Kidney glomerular epithelial cell (primary cell): ENCODE data around the gene GSTM4.

Experiments
- DNase-seq: peaks from one replicate; lab custom pipeline; 2025; lab: John Stamatoyannopoulos, UW

Gene GSTM4

DNA sequence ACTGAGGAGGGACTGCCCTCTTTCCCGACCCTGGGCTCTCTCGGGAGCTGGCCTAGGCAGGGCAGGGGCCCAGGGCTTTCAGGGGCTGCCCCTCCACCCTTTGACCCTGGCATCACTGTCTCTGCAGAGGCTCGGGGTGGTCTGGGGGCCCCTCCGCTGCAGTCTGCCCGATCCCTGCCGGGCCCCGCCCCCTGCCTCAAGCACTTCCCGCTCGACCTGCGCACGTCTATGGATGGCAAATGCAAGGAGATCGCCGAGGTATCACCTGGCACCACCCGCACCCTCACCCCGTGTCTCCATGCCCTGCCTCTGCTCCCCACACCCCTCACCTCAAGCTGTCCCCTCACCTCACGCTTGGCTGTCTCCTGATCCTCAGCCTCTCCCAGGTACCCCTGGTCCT is 30.7 kb upstream of the GSTM4 start:
- DNase-seq = no peak

DNA sequence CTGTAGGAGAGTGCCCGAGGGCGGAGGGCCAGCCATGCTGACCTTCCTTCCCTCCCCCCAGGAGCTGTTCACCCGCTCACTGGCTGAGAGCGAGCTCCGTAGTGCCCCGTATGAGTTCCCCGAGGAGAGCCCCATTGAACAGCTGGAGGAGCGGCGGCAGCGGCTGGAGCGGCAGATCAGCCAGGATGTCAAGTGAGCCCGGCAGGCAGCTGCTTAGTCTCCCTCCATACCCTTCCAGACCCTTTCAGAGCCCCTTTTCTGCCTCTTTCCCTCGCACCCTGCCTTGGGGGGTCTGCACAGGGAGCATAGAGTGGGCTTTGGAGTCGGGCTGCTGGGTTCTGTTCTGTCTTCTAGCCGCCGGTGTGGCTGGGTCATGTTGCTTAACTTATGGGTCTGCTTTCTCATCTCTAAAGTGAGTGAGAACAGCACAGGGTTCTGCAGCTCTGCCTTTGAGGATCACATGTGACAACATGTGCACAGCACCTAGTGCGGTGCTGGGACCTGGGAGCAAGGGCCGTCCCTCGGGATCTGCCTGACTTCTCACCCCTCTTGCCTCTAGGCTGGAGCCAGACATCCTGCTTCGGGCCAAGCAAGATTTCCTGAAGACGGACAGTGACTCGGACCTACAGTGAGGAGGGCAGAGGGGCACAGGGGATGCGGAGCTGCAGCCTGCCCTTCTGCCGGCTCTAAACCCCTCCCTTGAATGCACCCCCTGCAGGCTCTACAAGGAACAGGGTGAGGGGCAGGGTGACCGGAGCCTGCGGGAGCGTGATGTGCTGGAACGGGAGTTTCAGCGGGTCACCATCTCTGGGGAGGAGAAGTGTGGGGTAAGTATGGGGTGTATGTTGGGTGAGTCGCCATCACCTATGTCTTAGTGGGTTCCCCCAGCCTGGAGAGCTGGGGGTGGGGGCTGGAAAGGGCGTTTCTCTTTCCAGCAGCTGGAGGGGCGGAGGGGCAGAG is 30.0 kb upstream of the GSTM4 start:
- DNase-seq = no peak

DNA sequence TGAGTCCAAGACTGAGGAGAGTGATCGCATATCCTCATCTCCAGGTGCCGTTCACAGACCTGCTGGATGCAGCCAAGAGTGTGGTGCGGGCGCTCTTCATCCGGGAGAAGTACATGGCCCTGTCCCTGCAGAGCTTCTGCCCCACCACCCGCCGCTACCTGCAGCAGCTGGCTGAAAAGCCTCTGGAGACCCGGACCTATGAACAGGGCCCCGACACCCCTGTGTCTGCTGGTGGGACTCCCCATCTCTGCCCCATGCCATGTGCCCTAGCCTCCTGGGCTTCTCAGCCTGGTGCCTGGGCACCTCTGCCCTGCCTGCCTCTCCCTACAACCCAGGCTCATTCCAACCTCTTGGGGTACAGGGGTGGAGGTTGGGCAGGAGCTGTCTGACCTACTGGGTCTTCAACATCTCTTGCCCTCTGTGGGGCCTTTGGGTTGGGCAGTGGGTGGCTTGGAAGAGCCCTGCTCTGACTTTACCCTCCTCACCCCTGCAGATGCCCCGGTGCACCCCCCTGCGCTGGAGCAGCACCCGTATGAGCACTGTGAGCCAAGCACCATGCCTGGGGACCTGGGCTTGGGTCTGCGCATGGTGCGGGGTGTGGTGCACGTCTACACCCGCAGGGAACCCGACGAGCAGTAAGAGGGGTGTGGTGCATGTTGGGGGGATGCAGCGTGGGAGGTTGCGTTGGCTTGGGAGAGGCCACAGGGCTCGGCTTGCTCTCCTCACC is 29.1 kb upstream of the GSTM4 start:
- no peak for DNase-seq

DNA sequence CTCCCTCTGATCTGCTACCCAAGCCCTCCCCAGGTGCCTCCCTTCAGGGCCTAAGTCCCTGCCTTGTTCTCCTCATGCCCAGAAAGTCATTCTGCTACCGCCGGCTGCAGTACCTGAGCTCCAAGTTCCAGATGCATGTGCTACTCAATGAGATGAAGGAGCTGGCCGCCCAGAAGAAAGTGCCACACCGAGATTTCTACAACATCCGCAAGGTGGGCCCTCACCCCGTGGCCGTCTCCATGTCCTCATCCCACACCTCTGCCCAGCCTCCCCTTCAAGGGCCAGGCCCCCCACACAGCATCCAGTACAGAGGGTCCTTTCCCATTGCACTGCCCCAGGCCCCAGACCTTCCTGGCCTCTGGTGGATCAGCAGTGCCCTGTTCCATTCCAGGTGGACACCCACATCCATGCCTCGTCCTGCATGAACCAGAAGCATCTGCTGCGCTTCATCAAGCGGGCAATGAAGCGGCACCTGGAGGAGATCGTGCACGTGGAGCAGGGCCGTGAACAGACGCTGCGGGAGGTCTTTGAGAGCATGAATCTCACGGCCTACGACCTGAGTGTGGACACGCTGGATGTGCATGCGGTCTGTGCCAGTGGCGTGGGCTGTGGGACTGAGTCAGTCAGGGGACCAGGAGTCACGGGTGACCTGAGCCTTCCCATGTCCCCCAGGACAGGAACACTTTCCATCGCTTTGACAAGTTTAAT is 28.1 kb upstream of the GSTM4 start:
- DNase-seq = peak; percentile 92

DNA sequence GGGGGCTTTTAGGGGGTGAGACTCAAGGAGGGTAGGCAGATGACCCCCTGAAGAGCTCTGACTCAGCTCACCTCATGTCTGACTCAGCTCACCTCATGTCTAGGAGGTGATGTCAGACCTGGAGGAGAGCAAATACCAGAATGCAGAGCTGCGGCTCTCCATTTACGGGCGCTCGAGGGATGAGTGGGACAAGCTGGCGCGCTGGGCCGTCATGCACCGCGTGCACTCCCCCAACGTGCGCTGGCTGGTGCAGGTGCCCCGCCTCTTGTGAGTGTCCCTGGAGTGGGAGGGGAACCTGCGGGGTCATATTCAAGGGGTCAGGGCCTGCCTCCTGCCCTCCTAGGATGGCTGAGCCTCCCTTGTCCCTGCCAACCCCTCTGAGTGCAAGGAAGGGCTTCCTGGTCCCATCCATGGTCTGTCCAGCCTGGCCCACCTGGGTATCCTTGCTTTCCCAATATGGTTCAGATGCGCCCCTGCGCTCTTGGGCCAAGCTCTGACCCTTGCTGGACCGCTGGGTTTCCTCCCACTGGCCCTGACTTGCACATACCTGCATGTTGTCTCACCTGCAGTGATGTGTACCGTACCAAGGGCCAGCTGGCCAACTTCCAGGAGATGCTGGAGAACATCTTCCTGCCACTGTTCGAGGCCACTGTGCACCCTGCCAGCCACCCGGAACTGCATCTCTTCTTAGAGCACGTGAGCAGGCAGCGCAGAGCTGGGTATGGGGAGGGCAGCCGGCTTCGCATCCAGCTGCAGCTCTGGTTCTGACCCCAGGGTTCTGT is 27.2 kb upstream of the GSTM4 start:
- DNase-seq = peak; percentile 97

DNA sequence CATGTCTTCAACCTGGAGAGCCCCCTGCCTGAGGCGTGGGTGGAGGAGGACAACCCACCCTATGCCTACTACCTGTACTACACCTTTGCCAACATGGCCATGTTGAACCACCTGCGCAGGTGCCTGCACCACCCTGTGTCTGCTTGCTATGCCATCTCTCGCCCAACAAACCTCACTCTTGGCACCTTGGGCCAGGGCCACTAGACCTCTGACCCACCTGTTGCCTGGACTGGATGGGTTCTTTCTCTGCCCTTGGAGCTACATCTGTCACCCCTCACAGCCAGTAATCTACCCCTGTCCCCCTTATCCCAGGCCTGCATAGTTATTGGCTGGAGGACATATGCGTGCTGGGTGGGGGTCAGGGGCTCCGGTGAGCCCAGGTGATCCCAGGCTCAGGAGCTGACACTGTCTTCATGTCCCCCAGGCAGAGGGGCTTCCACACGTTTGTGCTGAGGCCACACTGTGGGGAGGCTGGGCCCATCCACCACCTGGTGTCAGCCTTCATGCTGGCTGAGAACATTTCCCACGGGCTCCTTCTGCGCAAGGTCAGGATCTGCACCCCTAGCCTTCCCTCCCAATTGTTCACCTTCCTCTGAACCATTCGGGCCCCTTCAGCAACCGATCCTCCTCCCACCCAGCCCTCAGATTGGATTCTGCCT is 26.4 kb upstream of the GSTM4 start:
- no peak for DNase-seq

DNA sequence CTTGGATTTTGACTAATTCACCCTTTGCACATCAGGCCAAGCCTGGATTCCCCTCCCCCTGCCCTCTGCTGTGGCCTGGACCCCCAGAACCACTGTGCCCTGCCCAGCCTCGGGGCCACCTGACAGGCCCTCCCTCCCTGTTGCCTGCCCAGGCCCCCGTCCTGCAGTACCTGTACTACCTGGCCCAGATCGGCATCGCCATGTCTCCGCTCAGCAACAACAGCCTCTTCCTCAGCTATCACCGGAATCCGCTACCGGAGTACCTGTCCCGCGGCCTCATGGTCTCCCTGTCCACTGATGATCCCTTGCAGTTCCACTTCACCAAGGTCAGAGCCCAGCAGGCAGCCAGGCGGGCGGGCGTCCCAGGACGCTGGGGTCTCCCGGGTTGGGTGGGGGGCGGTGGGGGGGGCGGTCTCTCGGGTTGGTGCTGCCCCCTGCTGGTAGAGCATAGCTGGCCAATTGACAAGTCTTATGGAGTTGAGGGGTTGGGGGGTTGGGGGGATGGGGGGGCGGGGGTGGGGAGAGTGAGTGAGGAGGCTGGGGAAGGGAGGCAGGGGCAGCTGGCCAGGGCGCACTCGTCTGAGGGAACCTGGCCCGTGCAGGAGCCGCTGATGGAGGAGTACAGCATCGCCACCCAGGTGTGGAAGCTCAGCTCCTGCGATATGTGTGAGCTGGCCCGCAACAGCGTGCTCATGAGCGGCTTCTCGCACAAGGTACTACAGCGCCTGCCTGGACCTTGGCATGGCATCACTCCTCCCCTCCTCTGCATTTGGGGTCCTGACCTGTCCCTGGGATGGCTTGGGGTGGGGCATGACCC is 25.6 kb upstream of the GSTM4 start:
- DNase-seq = no peak

DNA sequence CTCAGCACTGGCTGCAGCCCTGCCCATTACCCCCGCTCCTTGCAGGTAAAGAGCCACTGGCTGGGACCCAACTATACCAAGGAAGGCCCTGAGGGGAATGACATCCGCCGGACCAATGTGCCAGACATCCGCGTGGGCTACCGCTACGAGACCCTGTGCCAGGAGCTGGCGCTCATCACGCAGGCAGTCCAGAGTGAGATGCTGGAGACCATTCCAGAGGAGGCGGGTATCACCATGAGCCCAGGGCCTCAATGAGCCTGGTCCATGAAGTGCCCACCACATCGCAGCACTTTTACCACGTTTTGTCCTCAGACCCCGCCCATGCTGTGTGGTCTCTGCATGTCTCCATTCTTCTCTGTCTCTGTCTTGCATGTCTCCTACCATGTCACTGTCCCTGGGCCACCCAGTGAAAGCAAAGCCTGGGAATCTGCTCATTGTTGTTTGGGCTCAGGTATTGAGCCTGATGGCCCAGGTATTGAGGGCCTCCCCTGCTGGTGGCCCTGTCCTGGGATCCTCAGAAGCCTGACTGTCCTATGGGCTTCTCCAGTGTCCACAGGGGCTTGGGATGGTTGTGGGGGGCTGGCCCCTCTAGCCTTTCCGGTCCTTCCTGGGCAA is 24.9 kb upstream of the GSTM4 start:
- DNase-seq = no peak

DNA sequence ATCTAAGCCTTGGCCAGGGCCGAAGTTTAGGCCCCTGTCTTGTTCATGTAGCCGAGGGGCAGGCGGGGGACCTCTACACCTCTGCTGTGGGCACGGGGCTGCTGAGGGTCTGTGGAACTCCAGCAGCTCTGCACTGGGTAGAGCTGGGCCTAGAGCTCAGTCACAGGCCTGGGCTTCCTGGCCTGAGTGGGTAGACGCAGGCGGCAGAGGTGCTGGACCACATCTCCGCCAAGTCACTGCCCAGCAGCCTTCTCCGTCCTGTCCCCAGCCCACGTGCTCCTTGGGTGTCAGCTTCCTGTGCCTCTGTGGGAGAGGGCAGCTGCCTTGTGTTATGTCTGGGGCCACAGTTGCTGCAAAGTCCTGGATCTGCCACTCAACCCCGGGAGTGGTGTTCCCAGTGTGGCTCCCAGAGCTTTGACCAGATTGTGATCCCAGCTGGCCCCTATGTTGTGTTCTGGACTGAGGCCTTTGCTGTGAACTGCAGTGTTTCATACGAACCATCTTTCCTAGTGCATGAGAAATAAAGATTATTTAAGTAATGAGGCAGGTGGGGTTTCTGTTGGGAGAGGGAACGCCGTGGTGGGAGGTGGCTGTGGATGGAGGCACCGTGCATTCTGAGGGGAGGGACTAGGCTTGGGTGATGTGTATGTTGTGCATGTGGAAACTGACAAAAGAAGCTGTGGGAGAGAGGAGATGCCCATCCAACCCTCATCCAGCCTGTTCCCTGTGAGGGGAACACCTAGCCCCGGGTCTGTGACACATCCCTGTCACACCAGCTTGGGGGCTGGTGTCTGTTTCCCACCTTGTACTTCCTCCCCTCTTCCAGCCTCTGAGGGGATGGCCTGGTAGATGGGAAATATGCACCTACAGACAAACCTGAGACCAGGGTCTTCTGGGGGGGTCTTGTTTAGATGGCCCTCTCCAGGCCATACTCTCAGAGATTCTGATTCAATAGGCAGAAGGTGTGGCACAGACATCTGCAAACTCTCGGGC is 24.1 kb upstream of the GSTM4 start:
- DNase-seq = no peak

DNA sequence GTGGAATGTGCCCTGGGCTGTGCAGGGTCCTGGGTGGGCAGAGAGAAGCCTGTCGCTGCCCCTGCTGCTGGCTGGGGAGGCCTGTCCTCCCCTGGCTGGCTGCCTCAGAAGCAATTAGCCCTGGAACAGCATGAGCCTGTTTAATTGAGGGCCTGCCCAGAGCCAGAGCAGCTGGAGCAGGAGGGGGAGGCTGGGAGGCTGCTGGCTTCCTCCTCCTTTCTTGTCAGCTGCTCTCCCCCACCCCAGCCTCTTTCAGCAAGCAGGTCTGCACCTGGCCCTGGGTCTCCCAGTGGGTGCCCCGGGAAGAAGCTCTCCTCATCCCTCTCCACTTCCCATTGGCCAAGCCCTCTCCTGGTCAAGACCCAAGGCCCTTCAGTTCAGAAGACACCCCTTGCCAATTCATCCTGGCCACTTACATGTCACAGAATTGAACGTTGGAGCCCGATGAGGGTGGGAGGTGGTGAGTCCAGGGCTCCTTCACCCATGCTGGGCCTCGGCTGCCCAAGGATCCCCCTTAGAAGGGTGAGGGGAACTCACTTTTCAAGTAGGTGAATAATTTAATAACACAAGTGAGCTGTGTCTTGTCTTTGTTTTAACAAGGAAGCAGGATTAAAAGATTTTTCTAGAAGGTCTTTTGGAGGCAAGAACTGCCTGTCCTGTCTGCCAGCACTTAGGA is 23.1 kb upstream of the GSTM4 start:
- no peak for DNase-seq

DNA sequence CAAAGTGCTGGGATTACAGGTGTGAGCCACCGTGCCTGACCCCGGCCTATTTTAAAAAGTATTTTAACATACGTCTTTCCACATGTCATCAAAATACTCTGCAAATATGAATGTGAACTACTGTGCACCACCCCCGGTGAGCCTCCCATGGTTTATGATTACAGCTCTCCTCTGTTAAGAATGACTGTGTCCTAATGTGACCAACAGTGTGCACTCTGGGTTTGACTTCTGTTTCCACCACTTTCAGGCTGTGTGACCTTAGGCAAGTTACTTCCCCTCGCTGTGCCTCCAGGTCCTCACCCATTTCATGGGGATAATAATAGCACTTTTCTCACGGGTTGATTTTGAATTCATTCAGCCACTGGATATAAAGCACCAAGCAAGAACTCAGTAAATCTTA is 21.6 kb upstream of the GSTM4 start:
- DNase-seq = no peak

DNA sequence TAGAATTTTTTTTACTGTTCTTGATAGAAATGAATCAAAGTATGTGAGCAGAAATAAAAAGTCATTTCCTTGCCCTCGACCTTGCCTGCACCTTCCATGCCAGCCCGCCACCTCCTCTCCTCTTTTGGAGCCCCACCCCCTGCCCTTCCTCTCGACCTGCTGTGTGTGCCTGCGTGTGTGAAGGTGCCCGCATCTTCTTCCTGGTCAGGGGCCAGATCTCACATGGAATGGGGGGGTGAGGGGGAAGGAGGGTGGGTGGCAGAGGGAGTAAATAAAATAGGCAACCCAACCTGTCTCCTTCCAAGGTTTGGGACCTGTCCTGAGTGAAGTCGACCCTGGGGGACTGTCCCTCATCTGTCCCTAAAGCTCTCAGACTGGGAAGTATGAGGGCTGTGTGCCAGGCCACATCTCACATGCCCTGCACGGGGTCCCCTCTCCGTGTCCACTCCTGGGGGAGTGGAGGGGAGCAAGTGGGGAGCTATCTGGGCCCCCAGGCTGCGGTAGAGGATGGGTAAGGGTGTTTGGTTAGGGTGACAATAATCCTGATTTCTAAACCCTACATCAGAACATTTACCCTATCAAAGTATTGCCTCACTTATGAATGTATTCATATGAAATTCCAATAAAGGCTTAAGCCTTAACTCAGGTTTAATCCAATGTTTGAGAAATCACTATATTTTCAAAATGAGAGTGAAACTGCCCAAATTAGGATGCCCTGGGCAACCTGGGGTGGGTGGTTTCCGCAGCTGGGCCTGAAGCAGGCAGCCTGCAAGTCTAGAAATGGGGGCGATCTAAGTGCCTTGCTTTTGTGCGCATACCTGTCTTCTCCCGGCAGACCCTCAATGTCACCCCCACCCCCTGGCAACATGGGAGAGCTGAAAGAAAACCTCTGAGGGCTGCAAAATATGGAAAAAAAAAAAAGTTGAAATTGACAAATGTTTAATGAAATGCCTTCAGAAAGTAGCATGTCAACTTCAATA is 20.8 kb upstream of the GSTM4 start:
- DNase-seq = no peak

DNA sequence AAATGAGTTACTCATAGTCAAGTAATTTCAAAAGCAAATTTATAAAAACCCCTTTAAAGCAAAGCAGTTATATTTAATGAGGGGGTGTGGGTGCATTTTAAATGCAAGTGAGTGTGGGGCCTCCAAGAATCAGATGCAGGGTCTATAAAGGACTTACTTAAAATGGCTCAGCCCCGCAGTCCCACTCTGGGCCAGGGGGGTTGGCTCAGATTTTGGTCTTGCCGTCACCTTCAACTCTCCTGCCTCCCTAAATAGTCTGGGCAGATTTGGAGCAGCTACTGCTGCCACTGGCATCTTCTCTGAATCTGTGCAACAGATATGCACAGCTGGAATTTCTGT is 20.1 kb upstream of the GSTM4 start:
- no peak for DNase-seq

DNA sequence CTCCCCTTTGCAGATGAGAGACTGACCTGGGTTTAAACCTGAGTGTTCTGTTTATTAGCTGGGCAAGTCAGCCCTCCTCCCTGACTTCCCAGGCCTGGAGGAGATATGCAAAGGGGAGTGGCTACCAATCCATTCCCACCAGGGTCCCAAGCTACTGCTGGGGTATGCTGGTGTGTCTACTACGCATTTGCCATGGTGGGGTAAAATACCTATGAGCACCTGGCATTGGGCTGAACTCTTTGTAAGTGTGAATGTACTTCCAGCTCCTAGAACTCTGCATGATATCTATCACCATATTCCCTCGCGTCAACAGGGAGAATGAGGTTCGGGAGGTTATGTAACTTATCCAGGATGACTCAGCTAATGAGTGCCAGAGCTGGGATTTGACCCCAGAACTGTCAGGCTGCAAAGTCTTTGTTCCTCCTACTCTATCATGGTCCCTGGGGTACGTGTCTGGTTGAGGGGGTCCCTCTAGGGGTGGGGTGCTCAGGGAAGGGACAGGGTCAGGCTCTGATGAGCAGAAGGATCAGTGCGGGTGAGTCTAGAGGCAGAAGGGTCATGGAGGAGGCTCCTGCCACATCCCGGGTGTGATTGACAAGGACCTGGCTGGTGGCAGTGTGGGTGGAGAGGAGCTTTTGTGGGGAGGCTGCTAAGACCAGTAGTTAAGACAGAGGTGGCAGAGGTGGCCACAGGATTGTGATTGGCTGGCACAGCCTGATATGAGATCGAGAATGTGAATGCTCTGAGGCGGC is 19.5 kb upstream of the GSTM4 start:
- no peak for DNase-seq

DNA sequence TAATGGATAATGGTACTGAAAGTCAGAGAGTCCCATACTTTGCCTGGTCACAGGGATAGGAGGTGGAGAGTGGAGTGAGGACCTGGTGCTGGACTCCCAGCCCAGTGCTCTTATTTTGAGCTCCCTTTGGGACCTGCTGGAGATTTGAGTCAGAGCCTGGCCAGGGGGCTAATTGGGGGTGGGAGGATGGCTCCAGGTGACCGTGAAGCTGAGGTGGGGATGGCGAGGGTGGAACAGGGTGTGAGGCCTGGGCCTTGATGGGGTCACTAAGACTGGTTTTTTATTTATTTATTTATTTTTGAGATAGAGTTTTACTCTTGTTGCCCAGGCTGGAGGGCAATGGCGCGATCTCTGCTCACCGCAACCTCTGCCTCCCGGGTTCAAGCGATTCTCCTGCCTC is 18.5 kb upstream of the GSTM4 start:
- no peak for DNase-seq

DNA sequence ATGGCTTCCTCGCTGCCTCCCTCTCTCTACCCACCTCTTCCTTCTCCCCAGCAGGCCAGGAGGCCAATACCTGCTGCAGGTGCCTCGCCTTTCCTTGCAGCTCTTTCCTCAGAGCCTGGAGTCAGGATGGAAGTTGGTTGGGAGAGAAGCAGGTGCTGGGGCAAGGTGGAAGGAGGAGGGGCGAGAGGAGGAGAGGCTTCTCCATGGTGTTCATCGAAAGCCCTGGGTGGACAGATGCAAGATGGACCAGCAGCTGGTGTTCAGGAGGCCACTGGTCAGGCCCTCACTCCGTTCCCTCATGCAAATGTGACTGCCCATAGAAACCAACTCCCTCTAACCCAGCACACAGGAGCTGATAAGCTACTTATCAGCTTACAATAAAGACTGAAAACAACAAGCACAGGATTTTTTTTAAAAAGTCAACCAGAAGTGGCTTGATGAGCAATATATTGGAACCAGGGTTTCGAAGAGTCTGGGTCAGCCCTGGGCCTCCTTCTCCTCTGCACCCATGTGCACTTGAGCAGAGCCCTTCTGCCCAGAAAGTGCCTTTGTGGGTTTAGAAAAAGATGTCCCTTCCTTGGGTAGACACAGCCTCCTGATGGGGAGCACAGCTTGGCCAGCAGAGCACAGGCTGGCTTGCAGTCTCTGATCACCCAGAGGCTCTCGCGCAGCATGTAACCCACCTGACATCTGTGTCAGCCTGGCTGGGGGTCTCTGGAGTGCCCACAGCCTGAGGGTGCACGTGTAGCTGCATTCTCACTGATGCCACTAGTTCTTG is 16.6 kb upstream of the GSTM4 start:
- no peak for DNase-seq
